Loucy (cell line): Measurements from ENCODE around the gene VPS35L.

ENCODE experiments used
- EZH2phosphoT487 ChIP-seq: fragments of 200-600 bp; IDR thresholded peaks from 2 replicates; pipeline ENCODE4 v1.6.1; 2018; ENCODE audit warnings: antibody characterized with exemption, mild to moderate bottlenecking, moderate library complexity, borderline replicate concordance
- TF ChIP-seq, protein P1 (sequence below): fragments of 200-600 bp; sonication (generic); conservative IDR thresholded peaks from 2 replicates; pipeline ENCODE4 v1.5.1; 2014; ENCODE audit warnings: mild to moderate bottlenecking, antibody characterized with exemption, low read length

- TF ChIP-seq EZH2phosphoT487, result no peak
- TF ChIP-seq, protein P1, sequence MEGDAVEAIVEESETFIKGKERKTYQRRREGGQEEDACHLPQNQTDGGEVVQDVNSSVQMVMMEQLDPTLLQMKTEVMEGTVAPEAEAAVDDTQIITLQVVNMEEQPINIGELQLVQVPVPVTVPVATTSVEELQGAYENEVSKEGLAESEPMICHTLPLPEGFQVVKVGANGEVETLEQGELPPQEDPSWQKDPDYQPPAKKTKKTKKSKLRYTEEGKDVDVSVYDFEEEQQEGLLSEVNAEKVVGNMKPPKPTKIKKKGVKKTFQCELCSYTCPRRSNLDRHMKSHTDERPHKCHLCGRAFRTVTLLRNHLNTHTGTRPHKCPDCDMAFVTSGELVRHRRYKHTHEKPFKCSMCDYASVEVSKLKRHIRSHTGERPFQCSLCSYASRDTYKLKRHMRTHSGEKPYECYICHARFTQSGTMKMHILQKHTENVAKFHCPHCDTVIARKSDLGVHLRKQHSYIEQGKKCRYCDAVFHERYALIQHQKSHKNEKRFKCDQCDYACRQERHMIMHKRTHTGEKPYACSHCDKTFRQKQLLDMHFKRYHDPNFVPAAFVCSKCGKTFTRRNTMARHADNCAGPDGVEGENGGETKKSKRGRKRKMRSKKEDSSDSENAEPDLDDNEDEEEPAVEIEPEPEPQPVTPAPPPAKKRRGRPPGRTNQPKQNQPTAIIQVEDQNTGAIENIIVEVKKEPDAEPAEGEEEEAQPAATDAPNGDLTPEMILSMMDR, result no peak
These were observed 179.8 kb downstream of the VPS35L start for GRCh38 chr16:19735074-19735867.
